CD4-positive, alpha-beta memory T cell (primary cell): ENCODE data around the gene CLDN25. TPM values are rescaled to one million over a fixed set of nuclear protein-coding genes. Genes with fewer than 3 reads are reported as not detected.
A peak's percentile ranks its signal among the peaks of the same experiment; 100 is the strongest.
"Not testable (repeated sequence)": the region's sequence is repeated elsewhere in the genome, so short reads cannot be mapped to it uniquely, and the experiment has no call there.

Experiments
- CTCF ChIA-PET: fragments of 350-600 bp; sonication (Branson Sonifier 250); formaldehyde crosslinking; loops from one replicate; lab custom pipeline; 2021; ENCODE audit warnings: inconsistent platforms; ENCODE audit not compliant: partially characterized antibody; lab: Charles Lee
- POLR2A ChIA-PET: fragments of 350-600 bp; sonication (Branson Sonifier 250); formaldehyde crosslinking; loops from one replicate; lab custom pipeline; 2021; ENCODE audit not compliant: partially characterized antibody; lab: Charles Lee
- DNase-seq, 5 donors: peaks; one replicate each; pipeline versions ENCODE4 v3.0.0 to v3.0.0-alpha.2; 2020 to 2022; ENCODE audit warnings: mixed read lengths in 1 of 5
- H3K27ac ChIP-seq: one replicate; pipeline ENCODE4 v1.7.0; 2013; ENCODE audit warnings: low read depth, low read length
- H3K27me3 ChIP-seq: 2 replicates; pipeline ENCODE4 v1.7.0; 2013; ENCODE audit warnings: mild to moderate bottlenecking, low read length, moderate library complexity; ENCODE audit not compliant: insufficient read depth
- H3K36me3 ChIP-seq: 2 replicates; pipeline ENCODE4 v1.7.0; 2013; ENCODE audit warnings: mild to moderate bottlenecking, low read length, moderate library complexity; ENCODE audit not compliant: insufficient read depth
- H3K4me1 ChIP-seq: 2 replicates; pipeline ENCODE4 v1.7.0; 2013; ENCODE audit warnings: mild to moderate bottlenecking, low read length, moderate library complexity; ENCODE audit not compliant: insufficient read depth
- H3K4me3 ChIP-seq, 2 donors: one replicate each; pipeline ENCODE4 v1.7.0; 2013; ENCODE audit warnings: low read length in 2 of 2, mild to moderate bottlenecking in 1 of 2
- H3K9me3 ChIP-seq, 2 donors: one replicate each; pipeline ENCODE4 v1.7.0; 2013; ENCODE audit warnings: low read length in 2 of 2, control low read depth in 1 of 2; ENCODE audit not compliant: control insufficient read depth in 1 of 2
- H3K27ac Mint-ChIP-seq, 7 donors: one replicate each; pipeline ENCODE4 v1.8.0; 2020 to 2021; ENCODE audit warnings: mixed read lengths in 7 of 7, mild to moderate bottlenecking in 6 of 7, inconsistent platforms in 3 of 7, moderate library complexity in 3 of 7
- H3K27me3 Mint-ChIP-seq, 2 donors: one replicate each; pipeline ENCODE4 v1.8.0; 2020 to 2021; ENCODE audit warnings: mixed read lengths in 2 of 2
- H3K36me3 Mint-ChIP-seq, 2 donors: one replicate each; pipeline ENCODE4 v1.8.0; 2020 to 2021; ENCODE audit warnings: mixed read lengths in 2 of 2, inconsistent platforms in 1 of 2, mild to moderate bottlenecking in 1 of 2
- H3K4me1 Mint-ChIP-seq, 4 donors: one replicate each; pipeline ENCODE4 v1.8.0; 2020 to 2021; ENCODE audit warnings: mixed read lengths in 4 of 4, mild to moderate bottlenecking in 1 of 4
- H3K4me3 Mint-ChIP-seq, 8 donors: one replicate each; pipeline ENCODE4 v1.8.0; 2020 to 2021; ENCODE audit warnings: mixed read lengths in 8 of 8, mild to moderate bottlenecking in 7 of 8, moderate library complexity in 6 of 8, inconsistent platforms in 3 of 8
- H3K9me3 Mint-ChIP-seq, 8 donors: one replicate each; pipeline ENCODE4 v1.8.0; 2020 to 2021; ENCODE audit warnings: mixed read lengths in 8 of 8, mild to moderate bottlenecking in 5 of 8, inconsistent platforms in 3 of 8, moderate library complexity in 1 of 8
- intact Hi-C: fragments of 100-400 bp; cut with micrococcal nuclease; formaldehyde crosslinking; loops from one replicate; pipeline ENCODE4 v1.15.1; 2023
- polyA plus RNA-seq, 2 donors: library from polyadenylated mRNA; unstranded; fragments of 300-500 nt; fragmentation: Illumina TruSeq; gene quantifications; one replicate each; pipeline ENCODE4 v1.2.3, GENCODE V29; 2021
- total RNA-seq, 2 experiments: library from RNA; stranded (reverse); gene quantifications; one replicate each; pipeline ENCODE4 v1.2.3, GENCODE V29; 2021

CLDN25 gene
- total RNA-seq: not detected
- polyA plus RNA-seq: not detected

DNA sequence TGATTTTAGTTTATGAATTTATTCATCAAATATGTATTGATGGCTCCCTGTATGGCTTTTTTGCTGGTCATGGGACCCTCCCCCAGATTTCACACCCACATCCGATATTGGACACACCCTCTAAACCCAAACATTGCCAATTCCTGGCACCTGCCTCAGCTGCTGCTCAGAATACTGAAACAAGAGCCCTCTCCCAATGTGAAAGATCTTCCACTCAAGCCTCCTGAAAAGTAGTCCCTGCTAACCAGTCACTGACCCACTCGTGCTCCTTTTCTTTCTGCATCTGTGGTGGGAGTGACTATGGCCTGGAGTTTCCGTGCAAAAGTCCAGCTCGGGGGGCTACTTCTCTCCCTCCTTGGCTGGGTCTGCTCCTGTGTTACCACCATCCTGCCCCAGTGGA, at the start of gene CLDN25:
Gene CLDN25 (plus strand): TSS at position 301 of the 400 bp plus-strand sequence. CDS start 0 bp downstream, at position 301.
- Mint-ChIP-seq H3K4me3 (no peak within 1 kb of the TSS), H3K9me3 (no peaks in the 10 kb centered on the region), H3K4me1 (peaks cover 0 to 1% (median under 1%) of the 10 kb centered on the region in 4 donors), H3K27ac (no peak within 1 kb of the TSS), H3K36me3 (no peaks in the 10 kb centered on the region), H3K27me3 (peaks cover 9 to 18% of the 10 kb centered on the region in 2 donors)
- no peak within 1 kb of the TSS for H3K27ac ChIP-seq
- no peak within 1 kb of the TSS for H3K4me3 ChIP-seq
- DNase-seq: no peak
- no peaks in the 10 kb centered on the region for H3K36me3 ChIP-seq
- no peaks in the 10 kb centered on the region for H3K27me3 ChIP-seq
- H3K9me3 ChIP-seq: no peaks in the 10 kb centered on the region
- H3K4me1 ChIP-seq: peaks cover under 1% of the 10 kb centered on the region
- intact Hi-C loops: loop anchor here (10.0 kb wide), 2 partner anchors 385 to 1495 kb away; no protein-coding TSS in a partner anchor
- CTCF ChIA-PET: no interaction called here
- POLR2A ChIA-PET: no interaction called here

DNA sequence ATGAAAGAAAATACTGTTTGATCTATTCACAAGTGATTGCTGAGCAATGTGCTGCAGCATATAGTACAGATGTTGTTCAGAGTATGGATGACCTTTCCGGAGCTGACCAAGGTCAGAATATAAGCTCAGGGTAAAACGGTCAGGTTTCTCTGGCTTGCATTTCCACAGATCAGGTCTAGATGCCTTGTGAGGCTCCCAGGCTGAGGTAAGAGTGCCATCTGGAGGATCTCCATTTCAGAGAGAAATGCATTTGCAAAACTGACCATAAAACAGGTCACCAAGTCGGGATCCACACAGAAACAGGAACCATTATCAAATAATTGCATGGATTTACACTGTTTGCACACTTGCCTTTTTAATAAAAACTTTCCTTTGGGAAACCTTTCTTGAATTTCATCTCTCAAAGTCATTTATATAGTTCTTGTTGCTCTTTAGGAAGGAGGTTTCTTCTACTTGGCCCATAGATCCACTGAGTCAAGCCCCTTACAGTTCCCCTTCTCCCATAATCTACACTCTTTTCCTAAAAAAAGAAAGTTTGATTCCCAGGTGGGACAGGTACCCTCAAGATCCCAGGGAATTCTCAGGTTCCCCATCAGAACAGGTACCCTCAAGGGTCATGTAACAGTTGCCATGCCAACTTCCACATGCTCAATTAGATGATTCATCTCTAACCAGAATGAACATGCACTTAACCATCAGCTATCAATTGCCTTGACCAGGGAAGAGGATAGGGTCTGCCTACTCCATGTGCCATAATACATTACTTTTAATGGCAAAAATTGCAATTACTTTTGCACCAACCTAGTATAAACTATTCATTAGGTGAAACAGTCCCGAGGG, 48.5 kb upstream of the CLDN25 start:
- no peak overlapping the region for H3K27ac Mint-ChIP-seq
- H3K4me3 Mint-ChIP-seq: no peak overlapping the region
- H3K9me3 Mint-ChIP-seq: peaks cover 0 to 1% (median 0%) of the 10 kb centered on the region in 8 donors
- H3K4me1 Mint-ChIP-seq: no peaks in the 10 kb centered on the region
- ChIA-PET CTCF (interaction anchor here (1.5 kb wide), 1 partner anchor 425 kb away, joined by 4 read pairs; no protein-coding TSS in a partner anchor), POLR2A (no interaction called here)
- no peak for DNase-seq
- H3K27me3 ChIP-seq: no peaks in the 10 kb centered on the region
- H3K9me3 ChIP-seq: no peaks in the 10 kb centered on the region
- H3K27me3 Mint-ChIP-seq: no peaks in the 10 kb centered on the region
- H3K4me1 ChIP-seq: no peaks in the 10 kb centered on the region
- no peak overlapping the region for H3K4me3 ChIP-seq
- intact Hi-C loops: loop anchor here (2.0 kb wide), 1 partner anchor 426 kb away; no protein-coding TSS in a partner anchor
- H3K36me3 Mint-ChIP-seq: peaks cover 33 to 34% of the 10 kb centered on the region in 2 donors
- peaks cover 14% of the 10 kb centered on the region for H3K36me3 ChIP-seq
- no peak overlapping the region for H3K27ac ChIP-seq

DNA sequence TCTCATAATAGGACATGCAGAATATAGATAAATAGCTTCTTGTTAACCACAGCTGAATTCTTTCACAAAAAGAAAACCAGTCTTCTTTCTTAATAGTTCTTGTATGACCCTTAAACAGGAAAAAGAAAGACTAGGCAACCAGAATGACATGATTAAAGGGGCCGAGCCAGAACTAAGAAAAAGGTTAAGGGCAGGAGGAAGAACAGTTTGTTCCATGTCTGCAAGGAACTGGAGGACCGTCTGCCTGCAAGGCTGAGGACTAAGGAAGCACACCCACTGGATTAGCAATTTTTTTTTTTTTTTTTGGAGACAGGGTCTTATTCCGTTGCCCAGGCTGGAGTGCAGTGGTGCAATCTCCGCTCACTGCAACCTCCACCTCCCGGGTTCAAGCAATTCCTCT, 47.5 kb upstream of the CLDN25 start:
- intact Hi-C loops: no loop called here
- Histone ChIP-seq H3K4me3 (no peak overlapping the region), H3K27ac (no peak overlapping the region), H3K9me3 (no peaks in the 10 kb centered on the region), H3K36me3 (peaks cover 16% of the 10 kb centered on the region), H3K27me3 (no peaks in the 10 kb centered on the region), H3K4me1 (no peaks in the 10 kb centered on the region)
- DNase-seq: no peak
- Mint-ChIP-seq H3K27ac (peak overlapping the region in 1 of 7 donors; percentile 8), H3K27me3 (no peaks in the 10 kb centered on the region), H3K9me3 (peaks cover 0 to 1% (median 0%) of the 10 kb centered on the region in 8 donors), H3K36me3 (peaks cover 42 to 43% of the 10 kb centered on the region in 2 donors), H3K4me1 (no peaks in the 10 kb centered on the region), H3K4me3 (no peak overlapping the region)
- POLR2A ChIA-PET: no interaction called here
- CTCF ChIA-PET: interaction anchor here (0.6 kb wide), 1 partner anchor 1628 kb away, joined by 4 read pairs; no protein-coding TSS in a partner anchor

DNA sequence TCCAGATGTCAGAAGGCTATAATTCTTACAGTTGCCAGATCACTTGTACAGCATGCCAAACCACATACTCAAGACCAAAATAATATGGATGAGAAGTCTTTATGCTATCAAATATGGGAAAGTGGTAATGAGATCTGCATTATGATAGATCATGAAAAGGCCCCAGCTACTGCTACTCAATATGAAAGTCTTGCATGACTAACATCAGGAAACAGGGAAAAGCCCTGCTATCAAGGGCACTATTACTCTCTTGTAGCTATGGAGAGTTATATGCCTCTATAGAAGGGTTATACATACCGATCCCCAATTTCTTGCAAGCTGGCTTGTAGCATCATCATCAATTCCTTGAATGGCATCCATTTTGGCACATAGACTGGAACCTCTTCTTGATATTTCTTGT, 43.3 kb upstream of the CLDN25 start:
- no peak overlapping the region for H3K27ac Mint-ChIP-seq
- DNase-seq: no peak
- ChIA-PET CTCF (no interaction called here), POLR2A (no interaction called here)
- Histone ChIP-seq H3K4me1 (no peaks in the 10 kb centered on the region), H3K27ac (no peak overlapping the region), H3K27me3 (no peaks in the 10 kb centered on the region), H3K36me3 (peaks cover 42% of the 10 kb centered on the region), H3K4me3 (no peak overlapping the region), H3K9me3 (no peaks in the 10 kb centered on the region)
- no peaks in the 10 kb centered on the region for H3K9me3 Mint-ChIP-seq
- peaks cover 68 to 70% of the 10 kb centered on the region in 2 donors for H3K36me3 Mint-ChIP-seq
- H3K4me1 Mint-ChIP-seq: no peaks in the 10 kb centered on the region
- no peak overlapping the region for H3K4me3 Mint-ChIP-seq
- intact Hi-C loops: no loop called here
- no peaks in the 10 kb centered on the region for H3K27me3 Mint-ChIP-seq

DNA sequence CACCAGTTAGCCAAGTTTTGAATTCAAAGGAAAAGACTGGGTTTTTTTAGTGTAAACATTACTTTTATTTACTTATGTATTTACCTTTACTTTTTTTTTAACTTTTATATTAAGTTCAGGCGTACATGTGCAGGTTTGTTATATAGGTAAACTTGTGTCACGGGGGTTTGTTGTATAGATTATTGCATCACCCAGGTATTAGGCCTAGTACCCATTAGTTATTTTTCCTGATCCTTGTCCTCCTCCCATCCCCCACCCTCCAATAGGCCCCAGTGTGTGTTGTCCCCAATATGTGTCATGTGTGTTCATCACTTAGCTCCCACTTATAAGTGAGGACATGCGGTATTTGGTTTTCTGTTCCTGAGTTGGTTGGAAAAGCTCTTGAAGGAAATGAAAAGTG, 26.7 kb upstream of the CLDN25 start:
- Mint-ChIP-seq H3K27ac (no peak overlapping the region), H3K27me3 (no peaks in the 10 kb centered on the region), H3K36me3 (peaks cover 20 to 52% of the 10 kb centered on the region in 2 donors), H3K4me3 (no peak overlapping the region), H3K9me3 (no peaks in the 10 kb centered on the region), H3K4me1 (no peaks in the 10 kb centered on the region)
- no peaks in the 10 kb centered on the region for H3K4me1 ChIP-seq
- no peak overlapping the region for H3K4me3 ChIP-seq
- POLR2A ChIA-PET: no interaction called here
- no peak overlapping the region for H3K27ac ChIP-seq
- peaks cover 6% of the 10 kb centered on the region for H3K36me3 ChIP-seq
- CTCF ChIA-PET: interaction anchor here (2.5 kb wide), 1 partner anchor 10 kb away, joined by 6 read pairs; no protein-coding TSS in a partner anchor
- intact Hi-C loops: no loop called here
- H3K9me3 ChIP-seq: no peaks in the 10 kb centered on the region
- H3K27me3 ChIP-seq: no peaks in the 10 kb centered on the region
- DNase-seq: no peak

DNA sequence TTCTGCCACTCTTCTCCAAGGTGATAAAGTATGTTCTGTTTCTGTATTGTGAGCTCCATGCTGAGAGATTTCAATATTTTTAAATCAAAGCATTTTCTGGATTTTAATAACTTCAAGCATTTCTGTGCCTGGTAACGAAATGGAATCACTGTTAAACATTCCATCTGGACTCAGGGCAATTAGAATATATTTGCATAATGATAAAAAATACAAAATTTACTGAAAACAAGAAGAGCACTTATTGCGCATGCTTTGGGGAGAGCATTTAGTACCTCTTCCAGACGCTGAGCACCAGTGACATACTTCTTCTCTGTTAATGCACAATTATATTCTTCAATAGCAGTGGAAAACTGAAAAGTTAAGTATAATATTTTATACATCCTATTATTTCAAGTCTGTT, 19.4 kb upstream of the CLDN25 start:
- Mint-ChIP-seq H3K27ac (no peak overlapping the region), H3K27me3 (no peaks in the 10 kb centered on the region), H3K4me3 (no peak overlapping the region), H3K36me3 (peaks cover 40 to 69% of the 10 kb centered on the region in 2 donors), H3K4me1 (peaks cover 7 to 18% (median 11%) of the 10 kb centered on the region in 4 donors), H3K9me3 (no peaks in the 10 kb centered on the region)
- H3K4me3 ChIP-seq: no peak overlapping the region
- POLR2A ChIA-PET: no interaction called here
- H3K27ac ChIP-seq: no peak overlapping the region
- CTCF ChIA-PET: interaction anchor here (1.6 kb wide), 1 partner anchor 36 kb away, joined by 4 read pairs; no protein-coding TSS in a partner anchor
- H3K4me1 ChIP-seq: no peaks in the 10 kb centered on the region
- H3K9me3 ChIP-seq: no peaks in the 10 kb centered on the region
- no peaks in the 10 kb centered on the region for H3K27me3 ChIP-seq
- no peak for DNase-seq
- intact Hi-C loops: no loop called here
- H3K36me3 ChIP-seq: peaks cover 23% of the 10 kb centered on the region

DNA sequence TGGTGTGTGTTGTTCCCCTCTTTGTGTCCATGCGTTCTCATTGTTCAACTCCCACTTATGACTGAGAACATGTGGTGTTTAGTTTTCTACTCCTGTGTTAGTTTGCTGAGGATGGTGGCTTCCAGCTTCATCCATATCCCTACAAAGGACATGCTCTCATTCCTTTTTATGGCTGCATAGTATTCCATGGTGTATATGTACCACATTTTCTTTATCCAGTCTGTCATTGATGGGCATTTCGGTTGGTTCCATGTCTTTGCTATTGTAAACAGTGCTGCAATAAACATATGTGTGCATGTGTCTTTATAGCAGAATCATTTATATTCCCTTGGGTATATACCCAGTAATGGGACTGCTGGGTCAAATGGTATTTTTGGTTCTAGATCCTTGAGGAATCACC, 16.6 kb upstream of the CLDN25 start:
- DNase-seq, H3K9me3 Mint-ChIP-seq, intact Hi-C loops, H3K27ac Mint-ChIP-seq, H3K4me3 ChIP-seq, CTCF ChIA-PET, H3K27me3 ChIP-seq, H3K4me1 ChIP-seq, H3K9me3 ChIP-seq, H3K27me3 Mint-ChIP-seq, POLR2A ChIA-PET, H3K27ac ChIP-seq, H3K4me3 Mint-ChIP-seq: not testable (repeated sequence)
- H3K4me1 Mint-ChIP-seq: peaks cover 17 to 28% (median 21%) of the 10 kb centered on the region in 4 donors
- H3K36me3 ChIP-seq: peaks cover 19% of the 10 kb centered on the region
- H3K36me3 Mint-ChIP-seq: peaks cover 50 to 68% of the 10 kb centered on the region in 2 donors
